ENCODE results near the gene DCLK3. TPM values are rescaled to one million over a fixed set of nuclear protein-coding genes. Genes with fewer than 3 reads are reported as not detected.

Gene DCLK3
- total and polyA plus RNA-seq, 10 of the 15 experiments (the other 5 are each of a cell fraction or from before 2014, with no cell fraction given), result not detected

DNA sequence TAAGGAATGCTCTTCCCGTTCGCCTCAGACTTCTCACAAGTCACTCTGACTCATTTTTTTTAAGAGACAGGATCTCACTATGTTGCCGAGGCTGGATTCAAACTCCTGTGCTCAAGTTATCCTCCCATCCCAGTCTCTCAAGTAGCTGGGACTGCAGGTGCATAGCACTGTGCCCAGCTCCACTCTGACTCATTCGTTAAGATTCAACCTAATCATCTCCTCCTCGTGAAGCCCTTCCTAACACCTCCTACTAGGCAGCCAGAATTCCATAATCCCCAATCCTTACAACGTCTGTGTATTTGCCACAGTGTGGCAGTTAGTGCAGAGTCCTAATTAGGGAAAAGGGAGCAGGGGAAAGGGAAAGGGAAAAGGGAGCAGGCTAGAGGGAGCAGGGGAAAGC is 26.4 kb upstream of the DCLK3 start:
- H3K4me2 ChIP-seq (ENCODE audit: control insufficient read depth, insufficient read depth), result no peak overlapping the region
- ChIA-PET SMC1A (ENCODE audit: uncharacterized antibody, unreplicated experiment) (no interaction called here), RAD21 (ENCODE audit: unreplicated experiment) (no interaction called here), CTCF (interaction anchor here (0.6 to 2.6 kb wide), 2 partner anchors 167 to 428 kb away, joined by 3 to 25 read pairs; no protein-coding TSS in a partner anchor), POLR2A (no interaction called here)
- no peak for TF ChIP-seq NFXL1 (IDR thresholded peaks at IDR 0.05; ENCODE audit: borderline replicate concordance)
- TF ChIP-seq, protein P1, sequence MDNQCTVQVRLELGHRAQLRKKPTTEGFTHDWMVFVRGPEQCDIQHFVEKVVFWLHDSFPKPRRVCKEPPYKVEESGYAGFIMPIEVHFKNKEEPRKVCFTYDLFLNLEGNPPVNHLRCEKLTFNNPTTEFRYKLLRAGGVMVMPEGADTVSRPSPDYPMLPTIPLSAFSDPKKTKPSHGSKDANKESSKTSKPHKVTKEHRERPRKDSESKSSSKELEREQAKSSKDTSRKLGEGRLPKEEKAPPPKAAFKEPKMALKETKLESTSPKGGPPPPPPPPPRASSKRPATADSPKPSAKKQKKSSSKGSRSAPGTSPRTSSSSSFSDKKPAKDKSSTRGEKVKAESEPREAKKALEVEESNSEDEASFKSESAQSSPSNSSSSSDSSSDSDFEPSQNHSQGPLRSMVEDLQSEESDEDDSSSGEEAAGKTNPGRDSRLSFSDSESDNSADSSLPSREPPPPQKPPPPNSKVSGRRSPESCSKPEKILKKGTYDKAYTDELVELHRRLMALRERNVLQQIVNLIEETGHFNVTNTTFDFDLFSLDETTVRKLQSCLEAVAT (IDR thresholded peaks at IDR 0.05), result no peak
- TF ChIP-seq RELA (IDR thresholded peaks at IDR 0.05; ENCODE audit: borderline replicate concordance, partially characterized antibody), result no peak
- TF ChIP-seq STAT3 (IDR thresholded peaks at IDR 0.05; ENCODE audit: low read depth, low read length), result no peak
- TF ChIP-seq NRF1 (conservative IDR thresholded peaks at IDR 0.05; ENCODE audit: low read depth, low read length), result no peak
- no peak for TF ChIP-seq GABPA (IDR thresholded peaks at IDR 0.05; ENCODE audit: low read depth)
- TF ChIP-seq, protein P2, sequence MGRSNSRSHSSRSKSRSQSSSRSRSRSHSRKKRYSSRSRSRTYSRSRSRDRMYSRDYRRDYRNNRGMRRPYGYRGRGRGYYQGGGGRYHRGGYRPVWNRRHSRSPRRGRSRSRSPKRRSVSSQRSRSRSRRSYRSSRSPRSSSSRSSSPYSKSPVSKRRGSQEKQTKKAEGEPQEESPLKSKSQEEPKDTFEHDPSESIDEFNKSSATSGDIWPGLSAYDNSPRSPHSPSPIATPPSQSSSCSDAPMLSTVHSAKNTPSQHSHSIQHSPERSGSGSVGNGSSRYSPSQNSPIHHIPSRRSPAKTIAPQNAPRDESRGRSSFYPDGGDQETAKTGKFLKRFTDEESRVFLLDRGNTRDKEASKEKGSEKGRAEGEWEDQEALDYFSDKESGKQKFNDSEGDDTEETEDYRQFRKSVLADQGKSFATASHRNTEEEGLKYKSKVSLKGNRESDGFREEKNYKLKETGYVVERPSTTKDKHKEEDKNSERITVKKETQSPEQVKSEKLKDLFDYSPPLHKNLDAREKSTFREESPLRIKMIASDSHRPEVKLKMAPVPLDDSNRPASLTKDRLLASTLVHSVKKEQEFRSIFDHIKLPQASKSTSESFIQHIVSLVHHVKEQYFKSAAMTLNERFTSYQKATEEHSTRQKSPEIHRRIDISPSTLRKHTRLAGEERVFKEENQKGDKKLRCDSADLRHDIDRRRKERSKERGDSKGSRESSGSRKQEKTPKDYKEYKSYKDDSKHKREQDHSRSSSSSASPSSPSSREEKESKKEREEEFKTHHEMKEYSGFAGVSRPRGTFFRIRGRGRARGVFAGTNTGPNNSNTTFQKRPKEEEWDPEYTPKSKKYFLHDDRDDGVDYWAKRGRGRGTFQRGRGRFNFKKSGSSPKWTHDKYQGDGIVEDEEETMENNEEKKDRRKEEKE (IDR thresholded peaks at IDR 0.05), result no peak
- TF ChIP-seq, protein P3, sequence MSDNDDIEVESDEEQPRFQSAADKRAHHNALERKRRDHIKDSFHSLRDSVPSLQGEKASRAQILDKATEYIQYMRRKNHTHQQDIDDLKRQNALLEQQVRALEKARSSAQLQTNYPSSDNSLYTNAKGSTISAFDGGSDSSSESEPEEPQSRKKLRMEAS (IDR thresholded peaks at IDR 0.05; ENCODE audit: low read depth, low read length), result no peak
- TF ChIP-seq, protein P4, sequence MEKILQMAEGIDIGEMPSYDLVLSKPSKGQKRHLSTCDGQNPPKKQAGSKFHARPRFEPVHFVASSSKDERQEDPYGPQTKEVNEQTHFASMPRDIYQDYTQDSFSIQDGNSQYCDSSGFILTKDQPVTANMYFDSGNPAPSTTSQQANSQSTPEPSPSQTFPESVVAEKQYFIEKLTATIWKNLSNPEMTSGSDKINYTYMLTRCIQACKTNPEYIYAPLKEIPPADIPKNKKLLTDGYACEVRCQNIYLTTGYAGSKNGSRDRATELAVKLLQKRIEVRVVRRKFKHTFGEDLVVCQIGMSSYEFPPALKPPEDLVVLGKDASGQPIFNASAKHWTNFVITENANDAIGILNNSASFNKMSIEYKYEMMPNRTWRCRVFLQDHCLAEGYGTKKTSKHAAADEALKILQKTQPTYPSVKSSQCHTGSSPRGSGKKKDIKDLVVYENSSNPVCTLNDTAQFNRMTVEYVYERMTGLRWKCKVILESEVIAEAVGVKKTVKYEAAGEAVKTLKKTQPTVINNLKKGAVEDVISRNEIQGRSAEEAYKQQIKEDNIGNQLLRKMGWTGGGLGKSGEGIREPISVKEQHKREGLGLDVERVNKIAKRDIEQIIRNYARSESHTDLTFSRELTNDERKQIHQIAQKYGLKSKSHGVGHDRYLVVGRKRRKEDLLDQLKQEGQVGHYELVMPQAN (conservative IDR thresholded peaks at IDR 0.05), result no peak
- no peak for TF ChIP-seq RBBP5 (conservative IDR thresholded peaks at IDR 0.05)
- no peaks in the 10 kb centered on the region for H3K9me3 ChIP-seq (replicated peaks; ENCODE audit: control insufficient read depth, insufficient read depth, low read length)
- DNase-seq (ENCODE audit: low read depth, low spot score) (no peak), FAIRE-seq (no peak), ATAC-seq (no peak)
- WGBS (ENCODE audit: insufficient coverage, insufficient replicate concordance, low lambda C conversion rate, missing lambda C conversion rate), result 8% methylated on average over 6 of the region's 6 CpGs
- H3K4me3 ChIP-seq, result no peak overlapping the region
- H3K4me1 ChIP-seq (ENCODE audit: control insufficient read depth, insufficient read depth, low read length), result no peaks in the 10 kb centered on the region
- H3K9ac ChIP-seq (ENCODE audit: control insufficient read depth, insufficient read depth, low read length), result no peak overlapping the region
- in situ Hi-C loops (cut with MboI) (no loop called here), intact Hi-C loops (cut with micrococcal nuclease; ENCODE audit: unreplicated experiment) (loop anchor here (10.0 kb wide), 1 partner anchor 424 kb away; no protein-coding TSS in a partner anchor)
- H2AFZ ChIP-seq (ENCODE audit: control insufficient read depth, low read depth, low read length), result no peak overlapping the region
- H3K27me3 ChIP-seq (replicated peaks in 1 of 2; ENCODE audit: control insufficient read depth in 2 of 2, insufficient read depth in 2 of 2, low read length in 1 of 2), result peaks cover 0 to 2% of the 10 kb centered on the region in 2 experiments; a peak in 1 of 4 replicates
- no peaks in the 10 kb centered on the region for H3K79me2 ChIP-seq (ENCODE audit: control insufficient read depth, insufficient read depth, low read length)
- no TSS peak for BruUV-seq (replicated peaks)
- H4K20me1 ChIP-seq (ENCODE audit: control insufficient read depth, insufficient read depth), result no peaks in the 10 kb centered on the region
- no peaks in the 10 kb centered on the region for H3K36me3 ChIP-seq (ENCODE audit: control insufficient read depth in 2 of 2, insufficient read depth in 2 of 2, low read length in 1 of 2)
- H3K27ac ChIP-seq (ENCODE audit: control insufficient read depth, insufficient read depth), result no peak overlapping the region
